ENCODE measurements around the gene NACC1.

NACC1 gene

GRCh38 chr19:13117772-13118423 lies at the start of gene NACC1:
TSS of gene NACC1 (plus strand) at chr19:13118264. CDS start at chr19:13135208, 16,944 bp downstream.
- DNase-seq (ENCODE audit: low read depth in 2 of 2) = peak; percentile 80 to 82

- DNase-seq (ENCODE audit: low read depth in 2 of 2) = no peak
Measured at GRCh38 chr19:13069415-13070359, 48.4 kb upstream of the NACC1 start.

DNA sequence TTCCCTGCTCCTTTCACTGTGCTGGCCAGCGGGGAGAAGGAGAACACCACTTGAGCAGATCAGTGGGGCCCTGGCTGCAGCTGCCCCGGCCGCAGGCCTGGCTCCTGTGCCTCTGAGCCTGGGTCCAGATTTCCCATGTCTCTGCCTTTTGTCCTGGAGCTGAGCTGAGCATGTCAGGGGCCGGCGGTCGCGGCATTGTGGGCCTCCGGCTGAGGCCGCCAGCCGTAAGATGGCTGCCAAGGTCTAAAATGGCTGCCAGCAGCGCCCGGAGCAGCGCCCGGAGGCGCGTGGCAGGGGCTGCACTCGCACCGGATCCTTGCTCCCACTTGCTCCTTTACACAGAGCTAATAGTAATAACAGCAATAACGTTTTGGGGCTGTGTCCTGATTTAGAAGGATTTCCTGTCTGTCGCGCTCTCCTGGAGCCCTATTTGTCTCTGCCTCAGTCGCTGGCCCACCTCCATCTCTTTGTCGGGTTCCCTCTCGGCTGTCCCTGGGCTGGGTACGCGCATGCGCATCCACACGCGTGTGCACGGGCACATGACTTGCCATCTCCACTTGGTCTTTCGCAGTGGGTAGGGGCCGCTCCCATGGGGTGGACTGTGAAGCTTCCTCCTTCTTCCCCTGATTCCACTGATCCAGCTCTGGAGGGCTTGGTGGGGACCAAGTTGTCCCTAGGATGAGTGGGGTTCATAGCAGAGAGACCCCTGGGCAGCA lies 47.5 kb upstream of the NACC1 start:
- DNase-seq (ENCODE audit: low read depth in 2 of 2) = no peak

DNA sequence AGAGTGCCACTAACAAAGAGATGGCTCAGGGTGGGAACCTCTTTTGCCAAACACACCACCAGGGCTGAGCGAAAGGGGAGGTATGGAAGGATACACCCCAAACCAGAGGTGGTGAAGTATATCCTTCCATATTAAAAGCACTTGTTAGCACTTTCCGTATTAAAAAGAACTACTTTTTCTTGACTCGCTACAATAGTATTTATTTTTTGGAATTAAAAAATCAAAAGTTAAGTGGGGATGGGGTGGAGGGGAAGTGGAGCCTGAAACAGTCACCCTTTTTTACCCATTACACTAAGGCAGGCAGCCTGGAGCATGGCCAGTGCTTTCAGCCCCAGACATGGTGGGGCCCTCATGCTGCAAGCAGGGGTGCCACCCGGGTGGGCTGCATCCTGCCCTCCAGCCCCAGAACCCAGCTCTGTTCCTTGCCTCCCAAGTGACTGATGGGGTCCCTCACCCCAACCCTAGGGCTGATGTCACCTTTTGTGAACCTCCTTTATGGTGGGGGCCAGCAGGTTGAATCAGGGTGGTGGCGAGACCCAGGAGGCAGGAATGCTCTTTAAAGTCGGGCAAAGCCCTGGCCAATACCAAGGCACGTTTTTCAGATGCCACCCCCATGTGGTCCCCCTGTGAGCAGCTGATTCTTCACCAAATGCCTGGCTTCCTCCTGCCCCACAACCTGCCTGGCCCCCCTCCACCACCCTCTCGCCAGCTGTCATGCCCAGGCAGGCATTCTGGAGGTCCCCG lies 46.4 kb upstream of the NACC1 start:
- DNase-seq (ENCODE audit: low read depth in 2 of 2) = no peak

GRCh38 chr19:13072188-13072908 lies 45.7 kb upstream of the NACC1 start:
- DNase-seq (ENCODE audit: low read depth in 2 of 2) = no peak

DNA sequence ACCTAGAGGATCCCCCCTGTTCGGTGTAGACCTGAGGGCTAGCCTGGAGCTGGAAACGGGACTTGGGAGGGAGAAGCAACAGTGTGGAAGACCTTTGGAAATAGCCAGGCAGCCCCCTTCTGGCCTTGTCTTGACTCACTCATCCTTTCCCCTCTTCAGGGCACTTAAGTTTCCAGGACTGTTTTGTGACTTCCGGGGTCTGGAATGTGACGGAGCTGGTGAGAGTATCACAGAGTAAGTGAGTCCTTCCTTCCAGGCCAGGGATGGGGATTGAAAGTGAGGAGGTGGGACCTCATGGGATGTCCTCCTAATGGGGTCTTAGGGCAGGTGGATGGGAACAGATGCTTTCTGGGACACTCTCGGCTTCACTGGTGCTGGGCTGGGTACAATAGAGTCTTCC lies 44.8 kb upstream of the NACC1 start:
- DNase-seq (ENCODE audit: low read depth in 2 of 2) = no peak

GRCh38 chr19:13074378-13074777 lies 43.7 kb upstream of the NACC1 start:
- no peak for DNase-seq (ENCODE audit: low read depth in 2 of 2)

DNA sequence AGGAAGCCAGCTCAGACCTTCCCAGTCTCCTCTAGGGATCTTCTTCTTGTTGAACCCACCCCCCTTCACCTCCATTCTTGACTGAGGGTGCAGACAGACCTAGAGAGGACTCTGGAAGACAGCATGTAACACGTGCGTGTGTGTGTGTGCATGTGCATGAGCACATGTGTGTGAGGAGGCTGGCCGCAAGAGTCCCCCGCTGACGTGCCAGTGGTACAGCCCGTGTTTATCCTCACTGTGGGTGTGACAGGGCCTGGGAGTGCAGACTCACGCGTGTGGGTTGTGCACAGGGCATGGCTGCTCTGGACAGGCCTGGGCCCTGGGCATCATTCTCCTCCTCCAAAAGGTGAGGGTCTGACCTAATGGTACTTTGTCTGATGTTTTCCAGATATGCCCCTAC lies 41.7 kb upstream of the NACC1 start:
- no peak for DNase-seq (ENCODE audit: low read depth in 2 of 2)

DNA sequence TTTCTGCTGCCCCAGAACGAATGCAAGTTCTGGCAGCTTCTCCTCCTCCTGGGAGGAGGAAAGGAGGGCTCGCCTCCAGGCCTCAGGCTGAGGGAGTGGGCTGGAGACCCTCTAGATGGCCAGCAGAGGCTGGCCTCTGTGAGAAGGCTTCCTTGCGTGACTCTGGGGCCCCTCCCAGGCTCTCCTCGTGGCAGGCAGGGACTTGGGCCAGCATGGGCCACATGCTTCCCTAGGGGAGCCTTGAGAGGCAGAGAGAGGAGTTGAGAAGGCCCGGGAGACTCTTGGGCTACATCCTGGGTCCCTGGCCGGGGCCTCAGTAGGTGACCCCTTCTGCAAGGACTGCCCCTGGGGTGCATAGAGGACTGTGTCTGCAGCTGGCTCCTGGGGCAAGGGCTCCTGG lies 41.3 kb upstream of the NACC1 start:
- DNase-seq (ENCODE audit: low read depth in 2 of 2) = no peak

GRCh38 chr19:13077240-13077639 lies 40.8 kb upstream of the NACC1 start:
- no peak for DNase-seq (ENCODE audit: low read depth in 2 of 2)

DNA sequence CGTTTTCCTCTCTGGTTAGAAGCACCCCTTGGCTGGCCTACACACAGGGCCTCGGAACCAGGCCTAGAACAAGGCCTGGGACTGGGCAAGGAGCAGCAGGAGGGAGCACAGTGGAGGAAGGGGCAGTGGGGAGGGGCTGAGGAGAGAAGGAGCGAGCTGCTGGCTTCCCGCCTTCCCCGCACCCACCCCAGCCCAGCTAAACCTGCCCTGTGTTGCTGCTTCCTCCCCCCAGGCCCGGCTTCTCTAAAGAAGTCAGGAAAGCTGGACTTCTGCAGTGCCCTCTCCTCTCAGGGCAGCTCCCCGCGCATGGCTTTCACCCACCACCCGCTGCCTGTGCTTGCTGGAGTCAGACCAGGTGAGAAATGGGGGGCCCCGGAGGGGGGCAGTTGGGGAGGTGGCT lies 39.7 kb upstream of the NACC1 start:
- DNase-seq (ENCODE audit: low read depth in 2 of 2) = no peak

DNA sequence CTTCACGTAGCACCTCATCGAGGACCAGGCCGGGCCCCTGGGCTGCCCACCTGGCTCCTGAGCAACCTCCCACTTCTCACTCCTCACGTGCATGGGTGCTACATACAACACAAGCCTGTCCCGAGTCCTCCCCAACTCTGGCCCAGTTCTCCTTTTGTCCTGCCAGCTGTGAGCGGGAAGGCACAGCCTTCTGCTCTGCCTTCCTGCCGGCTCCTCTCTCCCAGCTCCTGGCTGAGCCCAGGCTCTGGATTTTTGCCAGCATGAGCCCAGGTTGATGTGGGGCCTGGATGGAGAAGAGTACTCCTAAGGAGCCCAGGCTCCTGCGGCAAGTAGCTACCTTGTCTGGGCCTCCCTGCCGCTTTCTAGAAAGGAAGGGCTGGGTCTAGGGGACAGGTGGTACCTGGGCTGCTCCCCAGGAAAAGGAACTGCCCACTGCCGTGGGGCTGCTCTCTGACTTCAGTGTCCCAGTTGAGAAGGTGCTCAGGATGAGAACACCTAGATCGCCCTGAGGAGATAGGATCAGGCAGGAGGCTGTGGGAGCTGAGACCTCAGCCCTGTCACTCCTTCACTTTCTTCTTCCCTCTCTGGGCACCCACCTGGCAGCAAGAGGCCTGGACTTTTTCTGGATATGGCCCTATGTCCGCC lies 39.0 kb upstream of the NACC1 start:
- no peak for DNase-seq (ENCODE audit: low read depth in 2 of 2)

GRCh38 chr19:13079542-13079986 lies 38.5 kb upstream of the NACC1 start:
- no peak for DNase-seq (ENCODE audit: low read depth in 2 of 2)

GRCh38 chr19:13082192-13083007 lies 35.7 kb upstream of the NACC1 start:
- no peak for DNase-seq (ENCODE audit: low read depth in 2 of 2)

GRCh38 chr19:13083008-13083404 lies 35.1 kb upstream of the NACC1 start:
- DNase-seq (ENCODE audit: low read depth in 2 of 2) = no peak

DNA sequence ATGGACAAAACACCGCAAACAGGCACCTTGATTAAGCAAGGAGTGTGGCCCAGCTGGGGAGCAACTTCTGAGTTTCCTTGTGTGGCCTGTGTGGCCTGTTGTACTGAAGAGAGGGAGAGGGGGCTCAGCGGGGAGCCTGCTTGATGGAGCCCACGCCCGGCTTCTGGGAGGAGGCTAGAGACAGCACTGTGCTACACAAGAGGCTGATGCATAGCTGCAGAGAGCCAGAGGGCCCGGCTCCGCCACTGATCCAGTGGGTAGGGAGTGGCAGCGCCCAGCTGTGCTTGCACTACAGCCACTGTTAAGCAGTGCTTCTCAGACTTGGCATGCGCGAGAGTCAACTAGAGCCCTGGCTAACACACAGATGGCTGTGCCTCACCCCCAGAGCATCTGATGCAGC lies 34.4 kb upstream of the NACC1 start:
- no peak for DNase-seq (ENCODE audit: low read depth in 2 of 2)

DNA sequence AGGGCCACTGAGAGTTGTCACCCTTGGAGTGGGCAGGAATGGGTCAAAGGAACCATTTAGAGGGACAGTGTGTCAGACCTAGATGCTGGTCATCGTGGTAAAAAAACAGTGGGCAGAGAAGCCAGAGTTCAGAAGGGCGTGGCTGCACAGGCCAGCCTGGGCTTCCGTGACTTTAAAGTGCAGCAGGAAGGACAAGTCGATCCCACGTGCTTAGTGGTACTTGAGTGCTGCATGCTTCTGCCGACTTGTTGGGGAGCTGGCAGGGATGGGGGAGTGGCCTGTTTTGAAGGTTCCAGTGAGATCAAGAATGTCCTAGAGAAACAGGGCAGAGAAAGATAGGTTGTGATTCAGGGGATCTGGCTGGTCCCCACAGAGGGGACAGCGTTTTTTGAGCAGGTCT lies 32.4 kb upstream of the NACC1 start:
- no peak for DNase-seq (ENCODE audit: low read depth in 2 of 2)

DNA sequence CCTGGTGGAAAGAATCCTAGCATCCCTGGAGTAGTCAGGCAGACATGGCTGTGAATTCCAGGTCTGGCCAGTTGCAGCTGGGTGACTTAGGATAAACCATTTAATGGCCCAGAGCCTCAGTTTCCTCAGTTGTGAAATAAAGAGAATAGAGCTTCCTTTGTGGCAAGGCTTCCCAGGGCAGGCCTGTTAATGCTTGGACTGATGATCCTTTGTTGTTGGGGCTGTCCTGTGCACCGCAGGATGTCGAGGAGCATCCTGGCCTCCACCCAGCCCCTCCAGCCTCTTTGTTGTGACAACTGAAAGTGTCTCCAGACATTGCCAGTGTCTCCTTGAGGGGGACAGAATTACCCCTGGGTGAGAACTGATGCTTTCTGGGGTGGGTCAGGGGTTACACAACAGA lies 31.7 kb upstream of the NACC1 start:
- DNase-seq (ENCODE audit: low read depth in 2 of 2) = no peak

GRCh38 chr19:13087295-13087694 lies 30.8 kb upstream of the NACC1 start:
- DNase-seq (ENCODE audit: low read depth in 2 of 2) = no peak

Data from activated CD4-positive, alpha-beta T cell treated with anti-CD3 and anti-CD28 coated beads for 24 hours (primary cell).